GM21717 (cell line): ENCODE results near the gene PDE8B.
"Not testable (repeated sequence)": the region's sequence is repeated elsewhere in the genome, so short reads cannot be mapped to it uniquely, and the experiment has no call there.

ENCODE experiments used
- ATAC-seq: cut with Tn5 transposase; IDR thresholded peaks from one replicate; pipeline ENCODE4 v1.9.1; 2021; ENCODE audit warnings: mild to moderate bottlenecking, moderate library complexity; ENCODE audit not compliant: unreplicated experiment

The PDE8B gene

GRCh38 chr5:77355080-77355479, 144.6 kb downstream of the PDE8B start:
- no peak for ATAC-seq

- ATAC-seq = no peak
These were observed 145.3 kb downstream of the PDE8B start for GRCh38 chr5:77355751-77356150.

- peak; percentile 92 for ATAC-seq
These were observed 146.3 kb downstream of the PDE8B start for GRCh38 chr5:77356740-77357139.

GRCh38 chr5:77358255-77359205, 148.1 kb downstream of the PDE8B start:
- no peak for ATAC-seq

GRCh38 chr5:77359231-77359630, 148.8 kb downstream of the PDE8B start:
- ATAC-seq = no peak

- no peak for ATAC-seq
These were observed 149.9 kb downstream of the PDE8B start for GRCh38 chr5:77360381-77360780.

GRCh38 chr5:77360973-77361372, 150.5 kb downstream of the PDE8B start:
- no peak for ATAC-seq

GRCh38 chr5:77366717-77367500, 156.4 kb downstream of the PDE8B start:
- ATAC-seq = no peak

GRCh38 chr5:77367741-77368140, 157.3 kb downstream of the PDE8B start:
- no peak for ATAC-seq

- ATAC-seq = no peak
These were observed 157.9 kb downstream of the PDE8B start for GRCh38 chr5:77368367-77368766.

GRCh38 chr5:77369566-77369965, 159.1 kb downstream of the PDE8B start:
- ATAC-seq = no peak

GRCh38 chr5:77374686-77375085, 164.2 kb downstream of the PDE8B start:
- ATAC-seq = no peak

GRCh38 chr5:77376609-77377300, 166.3 kb downstream of the PDE8B start:
- ATAC-seq = no peak

GRCh38 chr5:77379558-77380061, 169.1 kb downstream of the PDE8B start:
- peak; percentile 80 for ATAC-seq

- no peak for ATAC-seq
These were observed 170.2 kb downstream of the PDE8B start for GRCh38 chr5:77380636-77381035.

GRCh38 chr5:77383336-77383735, 172.9 kb downstream of the PDE8B start:
- ATAC-seq = not testable (repeated sequence)

- not testable (repeated sequence) for ATAC-seq
These were observed 175.9 kb downstream of the PDE8B start for GRCh38 chr5:77386340-77386739.

- no peak for ATAC-seq
These were observed 179.3 kb downstream of the PDE8B start for GRCh38 chr5:77389746-77390145.

- ATAC-seq = no peak
These were observed 179.7 kb downstream of the PDE8B start for GRCh38 chr5:77390221-77390620.

- ATAC-seq = no peak
These were observed 180.3 kb downstream of the PDE8B start for GRCh38 chr5:77390795-77391194.

- no peak for ATAC-seq
These were observed 180.8 kb downstream of the PDE8B start for GRCh38 chr5:77391240-77391765.
